CD4-positive, alpha-beta T cell treated with Interleukin-6 for 4 hours (primary cell): ENCODE data around the gene KRT2.

ENCODE experiments used
- DNase-seq: peaks from one replicate; pipeline ENCODE4 v3.0.0-alpha.2; 2020; ENCODE audit warnings: mixed read lengths

The KRT2 gene

GRCh38 chr12:52613384-52614030 lies 38.5 kb downstream of the KRT2 start:
- DNase-seq = no peak

GRCh38 chr12:52612431-52613383 lies 39.3 kb downstream of the KRT2 start:
- DNase-seq = no peak

- DNase-seq = no peak
Observed at GRCh38 chr12:52611080-52611468, 40.9 kb downstream of the KRT2 start.

GRCh38 chr12:52608826-52609630 lies 43.0 kb downstream of the KRT2 start:
- peak; percentile 42 for DNase-seq

GRCh38 chr12:52608161-52608560 lies 43.9 kb downstream of the KRT2 start:
- DNase-seq = no peak

GRCh38 chr12:52607314-52607713 lies 44.7 kb downstream of the KRT2 start:
- DNase-seq = no peak

- no peak for DNase-seq
Observed at GRCh38 chr12:52606581-52607218, 45.3 kb downstream of the KRT2 start.

- DNase-seq = no peak
Observed at GRCh38 chr12:52606096-52606495, 45.9 kb downstream of the KRT2 start.

GRCh38 chr12:52605542-52605941 lies 46.5 kb downstream of the KRT2 start:
- no peak for DNase-seq

- DNase-seq = no peak
Observed at GRCh38 chr12:52604859-52605258, 47.2 kb downstream of the KRT2 start.

- DNase-seq = peak; percentile 61
Observed at GRCh38 chr12:52603314-52603713, 48.7 kb downstream of the KRT2 start.

- DNase-seq = no peak
Observed at GRCh38 chr12:52602552-52602951, 49.5 kb downstream of the KRT2 start.

- no peak for DNase-seq
Observed at GRCh38 chr12:52601671-52602070, 50.3 kb downstream of the KRT2 start.

- no peak for DNase-seq
Observed at GRCh38 chr12:52600941-52601481, 51.0 kb downstream of the KRT2 start, which contains the start of gene KRT72. TSS of gene KRT72 (minus strand) at chr12:52601463. CDS start at chr12:52601452, 11 bp downstream.

GRCh38 chr12:52600475-52600874 lies 51.5 kb downstream of the KRT2 start:
- no peak for DNase-seq

GRCh38 chr12:52600071-52600470 lies 51.9 kb downstream of the KRT2 start:
- no peak for DNase-seq

GRCh38 chr12:52598966-52599365 lies 53.0 kb downstream of the KRT2 start:
- no peak for DNase-seq
